Measurements from ENCODE around the gene SH3GL3. TPM values are rescaled to one million over a fixed set of nuclear protein-coding genes. Genes with fewer than 3 reads are reported as not detected.

SH3GL3 gene
- total RNA-seq, 1 experiment from 2014 or later, result 0.24 TPM

DNA sequence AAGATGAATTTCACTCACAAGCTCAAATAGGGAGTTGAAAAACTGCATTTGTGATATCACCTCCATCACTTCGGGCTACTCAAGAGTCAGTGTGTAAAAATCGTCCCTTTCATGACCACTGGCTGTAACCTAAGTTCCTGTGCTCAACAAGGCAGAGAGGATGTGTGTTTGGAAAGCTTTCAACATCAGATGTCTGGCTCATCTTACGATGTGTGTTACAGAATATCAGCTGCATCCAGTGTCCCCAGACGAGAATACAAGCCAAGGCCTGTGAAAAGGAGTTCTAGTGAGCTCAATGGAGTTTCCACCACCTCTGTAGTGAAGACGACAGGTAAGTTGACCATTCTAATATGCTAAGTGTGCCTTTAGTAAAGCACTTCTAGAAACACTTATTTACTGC, 141.3 kb downstream of the SH3GL3 start:
- intact Hi-C loops (cut with micrococcal nuclease; ENCODE audit: unreplicated experiment), result no loop called here
- H3K27me3 Mint-ChIP-seq (ENCODE audit: unreplicated experiment), result no peaks in the 10 kb centered on the region
- H3K4me3 Mint-ChIP-seq (ENCODE audit: low read depth, unreplicated experiment), result no peak overlapping the region

DNA sequence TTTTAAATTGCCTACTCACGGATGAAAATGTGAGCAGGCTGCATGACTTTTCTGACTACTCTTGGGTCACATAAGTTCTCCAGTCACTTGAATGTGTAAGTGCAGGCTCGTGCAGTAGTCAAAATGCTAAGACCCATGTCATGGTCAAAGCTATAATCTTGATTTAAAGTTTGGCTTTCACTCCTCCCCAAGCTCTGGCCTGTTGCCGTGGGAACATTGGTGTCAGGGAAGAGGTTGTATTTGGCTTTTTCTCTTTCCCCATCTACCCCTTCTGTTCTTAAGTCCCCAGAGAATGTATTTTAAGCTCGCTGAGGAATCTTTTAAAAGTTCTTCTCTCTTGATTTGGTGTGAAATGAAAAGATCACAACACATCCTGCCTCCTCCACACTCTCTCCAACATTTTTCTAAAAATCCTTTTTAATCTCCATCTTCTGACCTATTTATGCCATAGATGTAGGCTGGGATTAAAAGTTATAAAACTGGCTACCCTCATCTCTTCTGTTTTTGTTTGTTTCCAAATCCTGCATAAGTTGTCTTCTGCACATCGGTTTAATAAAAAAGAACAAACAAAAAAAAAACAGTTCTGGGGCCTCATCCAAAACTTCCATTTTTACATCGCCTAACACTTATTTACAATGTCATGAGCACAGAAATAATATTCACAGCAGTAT, 145.4 kb downstream of the SH3GL3 start:
- Mint-ChIP-seq H3K4me3 (ENCODE audit: low read depth, unreplicated experiment) (no peak overlapping the region), H3K4me1 (ENCODE audit: low read depth, unreplicated experiment) (no peaks in the 10 kb centered on the region), H3K9me3 (ENCODE audit: low read depth, unreplicated experiment) (no peaks in the 10 kb centered on the region), H3K27ac (ENCODE audit: unreplicated experiment) (no peak overlapping the region), H3K27me3 (ENCODE audit: unreplicated experiment) (no peaks in the 10 kb centered on the region), H3K36me3 (ENCODE audit: insufficient read depth, unreplicated experiment) (no peaks in the 10 kb centered on the region)
- BruUV-seq (replicated peaks), result no TSS peak
- intact Hi-C loops (cut with micrococcal nuclease; ENCODE audit: unreplicated experiment), result no loop called here
- no peak for DNase-seq
- TF ChIP-seq, protein P1, sequence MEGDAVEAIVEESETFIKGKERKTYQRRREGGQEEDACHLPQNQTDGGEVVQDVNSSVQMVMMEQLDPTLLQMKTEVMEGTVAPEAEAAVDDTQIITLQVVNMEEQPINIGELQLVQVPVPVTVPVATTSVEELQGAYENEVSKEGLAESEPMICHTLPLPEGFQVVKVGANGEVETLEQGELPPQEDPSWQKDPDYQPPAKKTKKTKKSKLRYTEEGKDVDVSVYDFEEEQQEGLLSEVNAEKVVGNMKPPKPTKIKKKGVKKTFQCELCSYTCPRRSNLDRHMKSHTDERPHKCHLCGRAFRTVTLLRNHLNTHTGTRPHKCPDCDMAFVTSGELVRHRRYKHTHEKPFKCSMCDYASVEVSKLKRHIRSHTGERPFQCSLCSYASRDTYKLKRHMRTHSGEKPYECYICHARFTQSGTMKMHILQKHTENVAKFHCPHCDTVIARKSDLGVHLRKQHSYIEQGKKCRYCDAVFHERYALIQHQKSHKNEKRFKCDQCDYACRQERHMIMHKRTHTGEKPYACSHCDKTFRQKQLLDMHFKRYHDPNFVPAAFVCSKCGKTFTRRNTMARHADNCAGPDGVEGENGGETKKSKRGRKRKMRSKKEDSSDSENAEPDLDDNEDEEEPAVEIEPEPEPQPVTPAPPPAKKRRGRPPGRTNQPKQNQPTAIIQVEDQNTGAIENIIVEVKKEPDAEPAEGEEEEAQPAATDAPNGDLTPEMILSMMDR (IDR thresholded peaks at IDR 0.05; ENCODE audit: unreplicated experiment), result no peak
- CTCF ChIA-PET, result no interaction called here

More for the DNA sequence above, 141.3 kb downstream of the SH3GL3 start:
- H3K36me3 Mint-ChIP-seq (ENCODE audit: insufficient read depth, unreplicated experiment), result no peaks in the 10 kb centered on the region
- no TSS peak for BruUV-seq (replicated peaks)
- CTCF ChIA-PET, result no interaction called here
- peaks cover 2% of the 10 kb centered on the region for H3K9me3 Mint-ChIP-seq (ENCODE audit: low read depth, unreplicated experiment)
- H3K4me1 Mint-ChIP-seq (ENCODE audit: low read depth, unreplicated experiment), result peaks cover 14% of the 10 kb centered on the region
- no peak overlapping the region for H3K27ac Mint-ChIP-seq (ENCODE audit: unreplicated experiment)
- TF ChIP-seq, protein P1 (IDR thresholded peaks at IDR 0.05; ENCODE audit: unreplicated experiment), result no peak
- no peak for DNase-seq

DNA sequence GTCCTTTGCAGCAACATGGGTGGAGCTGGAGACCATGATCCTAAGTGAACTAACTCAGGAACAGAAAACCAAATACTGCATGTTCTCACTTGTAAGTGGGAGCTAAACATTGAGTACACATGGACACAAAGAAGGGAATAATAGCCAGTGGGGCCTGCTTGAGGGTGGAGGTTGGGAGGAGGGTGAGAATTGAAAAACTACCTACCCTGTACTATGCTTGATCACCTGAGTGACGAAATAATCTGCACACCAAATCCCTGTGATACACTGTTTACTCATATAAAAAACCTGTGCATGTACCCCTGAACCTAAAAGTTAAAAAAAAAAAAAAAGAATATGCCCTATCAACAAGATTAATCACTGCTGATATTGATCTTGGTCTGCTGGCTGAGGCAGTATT, 148.1 kb downstream of the SH3GL3 start:
- Mint-ChIP-seq H3K9me3 (ENCODE audit: low read depth, unreplicated experiment) (no peaks in the 10 kb centered on the region), H3K27ac (ENCODE audit: unreplicated experiment) (no peak overlapping the region), H3K27me3 (ENCODE audit: unreplicated experiment) (no peaks in the 10 kb centered on the region), H3K36me3 (ENCODE audit: insufficient read depth, unreplicated experiment) (no peaks in the 10 kb centered on the region), H3K4me1 (ENCODE audit: low read depth, unreplicated experiment) (no peaks in the 10 kb centered on the region), H3K4me3 (ENCODE audit: low read depth, unreplicated experiment) (no peak overlapping the region)
- CTCF ChIA-PET, result interaction anchor here (2.1 kb wide), 1 partner anchor 9 kb away, joined by 6 read pairs; no protein-coding TSS in a partner anchor
- intact Hi-C loops (cut with micrococcal nuclease; ENCODE audit: unreplicated experiment), result no loop called here
- DNase-seq, result no peak
- TF ChIP-seq, protein P1 (IDR thresholded peaks at IDR 0.05; ENCODE audit: unreplicated experiment), result no peak
- no TSS peak for BruUV-seq (replicated peaks)

DNA sequence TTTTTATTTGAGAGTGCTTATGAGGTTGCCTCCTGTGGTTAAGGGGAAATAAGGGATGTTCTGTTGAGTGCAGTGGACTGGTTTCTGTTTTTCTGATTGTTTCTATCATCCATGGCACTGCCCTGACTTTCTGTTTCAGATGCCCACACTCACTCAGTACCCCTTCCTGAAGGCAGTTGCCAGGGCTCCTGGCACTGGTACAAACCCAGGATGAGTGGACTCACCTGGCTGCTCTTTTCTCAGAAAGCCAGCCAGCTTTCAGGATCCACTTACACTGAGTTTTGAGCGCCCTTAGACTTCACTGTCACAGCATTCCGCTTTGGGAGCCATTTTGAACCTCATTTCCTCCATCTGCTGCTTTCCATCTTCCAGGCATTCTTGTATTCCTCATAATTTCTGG, 150.9 kb downstream of the SH3GL3 start:
- DNase-seq, result no peak
- Mint-ChIP-seq H3K4me1 (ENCODE audit: low read depth, unreplicated experiment) (no peaks in the 10 kb centered on the region), H3K4me3 (ENCODE audit: low read depth, unreplicated experiment) (no peak overlapping the region), H3K27me3 (ENCODE audit: unreplicated experiment) (no peaks in the 10 kb centered on the region), H3K36me3 (ENCODE audit: insufficient read depth, unreplicated experiment) (no peaks in the 10 kb centered on the region), H3K27ac (ENCODE audit: unreplicated experiment) (no peak overlapping the region), H3K9me3 (ENCODE audit: low read depth, unreplicated experiment) (peaks cover 6% of the 10 kb centered on the region)
- intact Hi-C loops (cut with micrococcal nuclease; ENCODE audit: unreplicated experiment), result no loop called here
- no TSS peak for BruUV-seq (replicated peaks)
- CTCF ChIA-PET, result no interaction called here
- TF ChIP-seq, protein P1 (IDR thresholded peaks at IDR 0.05; ENCODE audit: unreplicated experiment), result no peak
